ENCODE data around the gene ANAPC7.
"Not testable (repeated sequence)": the region's sequence is repeated elsewhere in the genome, so short reads cannot be mapped to it uniquely, and the experiment has no call there.

Gene ANAPC7

GRCh38 chr12:110342157-110342556, 61.4 kb downstream of the ANAPC7 start:
- no peak for DNase-seq (ENCODE audit: low spot score)
- in situ Hi-C loops (cut with MboI; ENCODE audit: low sequenced_read_pairs, unreplicated experiment) = no loop called here
- TF ChIP-seq, protein P1, sequence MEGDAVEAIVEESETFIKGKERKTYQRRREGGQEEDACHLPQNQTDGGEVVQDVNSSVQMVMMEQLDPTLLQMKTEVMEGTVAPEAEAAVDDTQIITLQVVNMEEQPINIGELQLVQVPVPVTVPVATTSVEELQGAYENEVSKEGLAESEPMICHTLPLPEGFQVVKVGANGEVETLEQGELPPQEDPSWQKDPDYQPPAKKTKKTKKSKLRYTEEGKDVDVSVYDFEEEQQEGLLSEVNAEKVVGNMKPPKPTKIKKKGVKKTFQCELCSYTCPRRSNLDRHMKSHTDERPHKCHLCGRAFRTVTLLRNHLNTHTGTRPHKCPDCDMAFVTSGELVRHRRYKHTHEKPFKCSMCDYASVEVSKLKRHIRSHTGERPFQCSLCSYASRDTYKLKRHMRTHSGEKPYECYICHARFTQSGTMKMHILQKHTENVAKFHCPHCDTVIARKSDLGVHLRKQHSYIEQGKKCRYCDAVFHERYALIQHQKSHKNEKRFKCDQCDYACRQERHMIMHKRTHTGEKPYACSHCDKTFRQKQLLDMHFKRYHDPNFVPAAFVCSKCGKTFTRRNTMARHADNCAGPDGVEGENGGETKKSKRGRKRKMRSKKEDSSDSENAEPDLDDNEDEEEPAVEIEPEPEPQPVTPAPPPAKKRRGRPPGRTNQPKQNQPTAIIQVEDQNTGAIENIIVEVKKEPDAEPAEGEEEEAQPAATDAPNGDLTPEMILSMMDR (IDR thresholded peaks at IDR 0.05; ENCODE audit: borderline replicate concordance, control extremely low read depth, extremely low read depth, insufficient read depth, missing control alignments) = no peak

GRCh38 chr12:110340706-110341105, 62.8 kb downstream of the ANAPC7 start:
- no peak for DNase-seq (ENCODE audit: low spot score)
- TF ChIP-seq, protein P1 (IDR thresholded peaks at IDR 0.05; ENCODE audit: borderline replicate concordance, control extremely low read depth, extremely low read depth, insufficient read depth, missing control alignments) = no peak
- in situ Hi-C loops (cut with MboI; ENCODE audit: low sequenced_read_pairs, unreplicated experiment) = no loop called here

DNA sequence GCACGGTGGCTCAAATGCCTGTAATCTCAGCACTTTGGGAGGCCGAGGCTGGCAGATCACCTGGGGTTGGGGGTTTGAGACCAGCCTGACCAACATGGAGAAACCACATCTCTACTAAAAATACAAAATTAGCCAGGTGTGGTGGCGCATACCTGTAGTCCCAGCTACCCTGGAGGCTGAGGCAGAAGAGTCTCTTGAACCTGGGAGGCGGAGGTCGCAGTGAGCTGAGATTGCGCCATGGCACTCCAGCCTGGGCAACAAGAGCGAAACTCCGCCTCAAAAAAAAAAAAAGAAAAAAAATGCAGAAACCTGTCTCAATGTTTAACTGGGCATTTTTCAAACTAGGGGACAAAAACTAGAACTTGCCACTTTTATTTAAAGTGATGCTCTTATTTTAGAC, 63.2 kb downstream of the ANAPC7 start:
- DNase-seq (ENCODE audit: low spot score); in situ Hi-C loops (cut with MboI; ENCODE audit: low sequenced_read_pairs, unreplicated experiment): not testable (repeated sequence)

- TF ChIP-seq, protein P1 (IDR thresholded peaks at IDR 0.05; ENCODE audit: borderline replicate concordance, control extremely low read depth, extremely low read depth, insufficient read depth, missing control alignments) = no peak
- DNase-seq (ENCODE audit: low spot score) = no peak
- in situ Hi-C loops (cut with MboI; ENCODE audit: low sequenced_read_pairs, unreplicated experiment) = no loop called here
Observed at GRCh38 chr12:110339184-110339952, 64.1 kb downstream of the ANAPC7 start.

- TF ChIP-seq, protein P1 (IDR thresholded peaks at IDR 0.05; ENCODE audit: borderline replicate concordance, control extremely low read depth, extremely low read depth, insufficient read depth, missing control alignments) = no peak
- no peak for DNase-seq (ENCODE audit: low spot score)
- in situ Hi-C loops (cut with MboI; ENCODE audit: low sequenced_read_pairs, unreplicated experiment) = no loop called here
Observed at GRCh38 chr12:110338754-110339153, 64.8 kb downstream of the ANAPC7 start.

GRCh38 chr12:110337912-110338710, 65.4 kb downstream of the ANAPC7 start:
- TF ChIP-seq, protein P1 (IDR thresholded peaks at IDR 0.05; ENCODE audit: borderline replicate concordance, control extremely low read depth, extremely low read depth, insufficient read depth, missing control alignments) = no peak
- in situ Hi-C loops (cut with MboI; ENCODE audit: low sequenced_read_pairs, unreplicated experiment) = no loop called here
- no peak for DNase-seq (ENCODE audit: low spot score)

DNA sequence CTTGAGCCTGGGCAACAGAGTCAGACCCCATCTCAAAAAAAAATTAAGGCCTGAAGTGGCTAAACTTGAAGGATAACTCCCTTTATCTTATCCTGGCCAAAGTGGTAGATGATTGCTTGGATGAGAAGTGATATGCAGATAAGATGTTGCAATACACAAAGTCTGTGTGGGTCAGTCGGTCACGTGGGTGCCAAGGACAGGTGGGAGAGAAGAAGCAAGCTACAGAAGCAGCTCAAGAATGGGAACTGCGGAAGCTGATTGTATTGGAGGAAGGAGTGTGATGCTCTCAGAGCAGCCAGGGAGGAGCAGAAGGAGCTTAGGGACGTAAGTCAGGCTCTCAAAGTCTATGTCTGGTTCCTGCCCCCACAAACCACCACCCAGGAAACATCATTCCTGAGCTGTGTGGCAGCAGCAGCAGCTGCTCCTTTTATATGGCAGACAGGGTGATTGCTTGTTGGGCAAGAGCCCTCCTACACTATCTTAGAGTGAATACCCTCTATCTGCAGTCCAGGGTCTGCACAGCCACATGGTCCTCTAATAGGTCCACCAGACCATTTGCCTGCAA, 67.9 kb downstream of the ANAPC7 start:
- DNase-seq (ENCODE audit: low spot score) = no peak
- TF ChIP-seq, protein P1 (IDR thresholded peaks at IDR 0.05; ENCODE audit: borderline replicate concordance, control extremely low read depth, extremely low read depth, insufficient read depth, missing control alignments) = no peak
- in situ Hi-C loops (cut with MboI; ENCODE audit: low sequenced_read_pairs, unreplicated experiment) = no loop called here

Measured in GM13976 (cell line).